ENCODE results near the gene TRIM52. TPM values are rescaled to one million over a fixed set of nuclear protein-coding genes. Genes with fewer than 3 reads are reported as not detected.
A peak's percentile ranks its signal among the peaks of the same experiment; 100 is the strongest.

TRIM52 gene
- total and polyA plus RNA-seq, 9 of the 15 experiments (the other 6 are each of a cell fraction or from before 2014, with no cell fraction given) = 3.3 to 21.9 (median 13.5) TPM

DNA sequence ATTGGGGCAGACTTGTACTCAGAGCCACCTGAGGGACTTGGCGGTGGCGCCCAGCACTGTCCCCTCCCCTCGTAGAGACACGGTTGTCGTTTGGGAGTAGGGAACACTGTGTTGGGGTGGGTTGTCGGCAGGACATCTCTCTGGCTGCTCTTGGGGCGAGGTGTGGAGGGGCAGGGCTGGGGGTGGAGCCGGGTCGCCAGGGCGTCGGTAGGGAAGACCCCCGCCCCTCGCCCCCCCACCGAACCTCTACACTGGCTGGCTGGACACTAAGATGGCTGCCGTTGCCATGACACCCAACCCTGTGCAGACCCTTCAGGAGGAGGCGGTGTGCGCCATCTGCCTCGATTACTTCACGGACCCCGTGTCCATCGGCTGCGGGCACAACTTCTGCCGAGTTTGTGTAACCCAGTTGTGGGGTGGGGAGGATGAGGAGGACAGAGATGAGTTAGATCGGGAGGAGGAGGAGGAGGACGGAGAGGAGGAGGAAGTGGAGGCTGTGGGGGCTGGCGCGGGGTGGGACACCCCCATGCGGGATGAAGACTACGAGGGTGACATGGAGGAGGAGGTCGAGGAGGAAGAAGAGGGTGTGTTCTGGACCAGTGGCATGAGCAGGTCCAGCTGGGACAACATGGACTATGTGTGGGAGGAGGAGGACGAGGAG, 37.1 kb downstream of the TRIM52 start (continued):
- TF ChIP-seq, protein P1, sequence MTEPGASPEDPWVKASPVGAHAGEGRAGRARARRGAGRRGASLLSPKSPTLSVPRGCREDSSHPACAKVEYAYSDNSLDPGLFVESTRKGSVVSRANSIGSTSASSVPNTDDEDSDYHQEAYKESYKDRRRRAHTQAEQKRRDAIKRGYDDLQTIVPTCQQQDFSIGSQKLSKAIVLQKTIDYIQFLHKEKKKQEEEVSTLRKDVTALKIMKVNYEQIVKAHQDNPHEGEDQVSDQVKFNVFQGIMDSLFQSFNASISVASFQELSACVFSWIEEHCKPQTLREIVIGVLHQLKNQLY (CRISPR knock-in tag; conservative IDR thresholded peaks at IDR 0.05) = no peak
- no peak for TF ChIP-seq NCOA4 (IDR thresholded peaks at IDR 0.05; ENCODE audit: partially characterized antibody)
- TF ChIP-seq SRSF1 (IDR thresholded peaks at IDR 0.05; ENCODE audit: low read depth, low read length) = no peak
- TF ChIP-seq MCM3 (IDR thresholded peaks at IDR 0.05) = no peak
- no peak for TF ChIP-seq HDAC3 (IDR thresholded peaks at IDR 0.05; ENCODE audit: borderline replicate concordance, partially characterized antibody)
- TF ChIP-seq, protein P2, sequence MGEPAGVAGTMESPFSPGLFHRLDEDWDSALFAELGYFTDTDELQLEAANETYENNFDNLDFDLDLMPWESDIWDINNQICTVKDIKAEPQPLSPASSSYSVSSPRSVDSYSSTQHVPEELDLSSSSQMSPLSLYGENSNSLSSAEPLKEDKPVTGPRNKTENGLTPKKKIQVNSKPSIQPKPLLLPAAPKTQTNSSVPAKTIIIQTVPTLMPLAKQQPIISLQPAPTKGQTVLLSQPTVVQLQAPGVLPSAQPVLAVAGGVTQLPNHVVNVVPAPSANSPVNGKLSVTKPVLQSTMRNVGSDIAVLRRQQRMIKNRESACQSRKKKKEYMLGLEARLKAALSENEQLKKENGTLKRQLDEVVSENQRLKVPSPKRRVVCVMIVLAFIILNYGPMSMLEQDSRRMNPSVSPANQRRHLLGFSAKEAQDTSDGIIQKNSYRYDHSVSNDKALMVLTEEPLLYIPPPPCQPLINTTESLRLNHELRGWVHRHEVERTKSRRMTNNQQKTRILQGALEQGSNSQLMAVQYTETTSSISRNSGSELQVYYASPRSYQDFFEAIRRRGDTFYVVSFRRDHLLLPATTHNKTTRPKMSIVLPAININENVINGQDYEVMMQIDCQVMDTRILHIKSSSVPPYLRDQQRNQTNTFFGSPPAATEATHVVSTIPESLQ (CRISPR knock-in tag; IDR thresholded peaks at IDR 0.05) = no peak
- TF ChIP-seq KLF16 (IDR thresholded peaks at IDR 0.05) = no peak
- no peak for TF ChIP-seq ZNF217 (CRISPR knock-in tag; IDR thresholded peaks at IDR 0.05)
- no peak for TF ChIP-seq ZBTB9 (CRISPR knock-in tag; IDR thresholded peaks at IDR 0.05)
- TF ChIP-seq, protein P3, sequence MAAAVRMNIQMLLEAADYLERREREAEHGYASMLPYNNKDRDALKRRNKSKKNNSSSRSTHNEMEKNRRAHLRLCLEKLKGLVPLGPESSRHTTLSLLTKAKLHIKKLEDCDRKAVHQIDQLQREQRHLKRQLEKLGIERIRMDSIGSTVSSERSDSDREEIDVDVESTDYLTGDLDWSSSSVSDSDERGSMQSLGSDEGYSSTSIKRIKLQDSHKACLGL (CRISPR knock-in tag; IDR thresholded peaks at IDR 0.05; ENCODE audit: borderline replicate concordance, poor library complexity, severe bottlenecking) = no peak
- TF ChIP-seq CEBPZ (IDR thresholded peaks at IDR 0.05; ENCODE audit: borderline replicate concordance, low read depth, low read length) = no peak
- peak; percentile 21 for TF ChIP-seq ARHGAP35 (IDR thresholded peaks at IDR 0.05; ENCODE audit: partially characterized antibody)
- no peak for TF ChIP-seq ZSCAN29 (IDR thresholded peaks at IDR 0.05)
- TF ChIP-seq, protein P4, sequence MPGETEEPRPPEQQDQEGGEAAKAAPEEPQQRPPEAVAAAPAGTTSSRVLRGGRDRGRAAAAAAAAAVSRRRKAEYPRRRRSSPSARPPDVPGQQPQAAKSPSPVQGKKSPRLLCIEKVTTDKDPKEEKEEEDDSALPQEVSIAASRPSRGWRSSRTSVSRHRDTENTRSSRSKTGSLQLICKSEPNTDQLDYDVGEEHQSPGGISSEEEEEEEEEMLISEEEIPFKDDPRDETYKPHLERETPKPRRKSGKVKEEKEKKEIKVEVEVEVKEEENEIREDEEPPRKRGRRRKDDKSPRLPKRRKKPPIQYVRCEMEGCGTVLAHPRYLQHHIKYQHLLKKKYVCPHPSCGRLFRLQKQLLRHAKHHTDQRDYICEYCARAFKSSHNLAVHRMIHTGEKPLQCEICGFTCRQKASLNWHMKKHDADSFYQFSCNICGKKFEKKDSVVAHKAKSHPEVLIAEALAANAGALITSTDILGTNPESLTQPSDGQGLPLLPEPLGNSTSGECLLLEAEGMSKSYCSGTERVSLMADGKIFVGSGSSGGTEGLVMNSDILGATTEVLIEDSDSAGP (CRISPR knock-in tag; IDR thresholded peaks at IDR 0.05) = peak; percentile 66; the same call in 1 of the 2 replicates
- no peak for TF ChIP-seq SRSF7 (optimal IDR thresholded peaks at IDR 0.05; ENCODE audit: low read depth, low read length)
- TF ChIP-seq ZNF384 (IDR thresholded peaks at IDR 0.05; ENCODE audit: low read depth, low read length) = no peak
- TF ChIP-seq NEUROD1 (IDR thresholded peaks at IDR 0.05; ENCODE audit: borderline replicate concordance, low read depth, low read length, partially characterized antibody) = no peak
- no peak for TF ChIP-seq ZC3H11A (IDR thresholded peaks at IDR 0.05; ENCODE audit: low read depth, low read length)
